ENCODE results near the gene SMIM43.

SMIM43 gene

DNA sequence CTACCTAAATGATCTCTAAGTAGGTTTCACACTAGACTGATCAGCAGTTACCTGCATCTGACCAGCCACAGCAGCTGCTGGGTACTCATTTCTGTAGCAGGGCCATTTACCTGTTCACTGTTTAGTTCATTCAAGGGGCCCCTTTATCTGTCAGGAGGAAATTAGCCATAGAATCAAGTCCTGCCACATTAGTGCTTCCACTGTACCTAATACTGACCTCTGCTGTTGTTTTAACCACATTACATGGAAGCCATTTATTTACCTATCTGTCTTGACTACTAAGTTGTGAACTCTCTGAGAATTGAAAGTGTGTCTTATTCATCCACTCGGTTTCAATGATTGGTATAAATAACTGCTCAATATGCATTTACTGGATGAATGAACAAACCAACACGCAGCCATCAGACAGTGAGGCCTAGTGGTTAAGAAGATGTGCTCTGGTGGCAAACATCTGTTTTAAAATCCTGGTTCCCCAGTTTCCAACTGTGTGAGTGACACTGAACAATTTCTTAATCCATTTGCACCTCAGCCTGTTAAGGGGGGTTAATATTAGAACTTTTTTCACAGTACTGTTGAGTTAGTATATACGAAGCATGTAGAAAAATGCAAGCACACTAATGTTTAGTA, 38.2 kb downstream of the SMIM43 start:
- DNase-seq (ENCODE audit: low read depth), result peak; percentile 76
- TF ChIP-seq, protein P1, sequence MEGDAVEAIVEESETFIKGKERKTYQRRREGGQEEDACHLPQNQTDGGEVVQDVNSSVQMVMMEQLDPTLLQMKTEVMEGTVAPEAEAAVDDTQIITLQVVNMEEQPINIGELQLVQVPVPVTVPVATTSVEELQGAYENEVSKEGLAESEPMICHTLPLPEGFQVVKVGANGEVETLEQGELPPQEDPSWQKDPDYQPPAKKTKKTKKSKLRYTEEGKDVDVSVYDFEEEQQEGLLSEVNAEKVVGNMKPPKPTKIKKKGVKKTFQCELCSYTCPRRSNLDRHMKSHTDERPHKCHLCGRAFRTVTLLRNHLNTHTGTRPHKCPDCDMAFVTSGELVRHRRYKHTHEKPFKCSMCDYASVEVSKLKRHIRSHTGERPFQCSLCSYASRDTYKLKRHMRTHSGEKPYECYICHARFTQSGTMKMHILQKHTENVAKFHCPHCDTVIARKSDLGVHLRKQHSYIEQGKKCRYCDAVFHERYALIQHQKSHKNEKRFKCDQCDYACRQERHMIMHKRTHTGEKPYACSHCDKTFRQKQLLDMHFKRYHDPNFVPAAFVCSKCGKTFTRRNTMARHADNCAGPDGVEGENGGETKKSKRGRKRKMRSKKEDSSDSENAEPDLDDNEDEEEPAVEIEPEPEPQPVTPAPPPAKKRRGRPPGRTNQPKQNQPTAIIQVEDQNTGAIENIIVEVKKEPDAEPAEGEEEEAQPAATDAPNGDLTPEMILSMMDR (conservative IDR thresholded peaks at IDR 0.05; ENCODE audit: low read length), result peak; percentile 78
- no peak overlapping the region for H3K4me3 ChIP-seq (ENCODE audit: low read length)

DNA sequence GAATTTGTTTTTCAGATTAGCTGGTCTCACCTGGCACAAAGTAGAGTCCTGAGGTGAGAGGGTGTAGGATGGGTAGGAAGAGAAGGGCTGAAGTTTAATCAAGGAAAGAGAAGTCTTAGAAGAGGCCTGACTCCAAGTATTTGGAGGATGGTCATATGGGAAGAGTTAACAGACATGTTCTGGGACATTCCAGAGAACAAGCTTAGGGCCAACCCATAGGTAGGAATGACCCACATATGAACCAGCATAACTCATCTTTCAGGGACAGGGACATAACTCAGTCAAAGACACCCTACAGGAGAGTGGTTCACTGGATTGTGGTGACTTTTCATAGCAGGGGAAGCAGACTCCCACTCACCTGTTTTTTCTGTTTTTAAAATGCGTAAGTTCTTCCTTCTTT, 40.3 kb downstream of the SMIM43 start:
- no peak for DNase-seq (ENCODE audit: low read depth)
- H3K4me3 ChIP-seq (ENCODE audit: low read length), result no peak overlapping the region

DNA sequence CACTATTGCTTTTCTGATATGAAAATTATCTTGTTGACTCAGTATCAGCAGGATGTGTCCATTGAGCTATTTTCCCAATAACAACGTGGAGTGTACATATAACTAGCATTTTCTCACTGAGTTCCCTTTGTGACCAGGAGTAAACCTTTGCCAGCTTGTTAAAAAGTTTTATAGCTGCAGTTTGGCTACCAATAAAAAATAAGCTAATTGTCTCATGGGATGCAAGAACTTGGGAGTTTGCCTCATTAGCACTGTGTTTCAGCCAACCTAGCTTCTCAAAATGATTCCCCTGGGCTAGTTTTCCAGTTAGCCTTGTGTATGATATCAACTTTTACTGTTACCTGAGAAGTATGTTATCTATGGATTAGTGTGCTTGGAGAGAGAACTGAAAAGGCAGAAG, 43.3 kb downstream of the SMIM43 start:
- TF ChIP-seq, protein P1 (conservative IDR thresholded peaks at IDR 0.05; ENCODE audit: low read length), result no peak
- no peak for DNase-seq (ENCODE audit: low read depth)

More for the DNA sequence above, 40.3 kb downstream of the SMIM43 start:
- TF ChIP-seq, protein P1 (conservative IDR thresholded peaks at IDR 0.05; ENCODE audit: low read length), result no peak

DNA sequence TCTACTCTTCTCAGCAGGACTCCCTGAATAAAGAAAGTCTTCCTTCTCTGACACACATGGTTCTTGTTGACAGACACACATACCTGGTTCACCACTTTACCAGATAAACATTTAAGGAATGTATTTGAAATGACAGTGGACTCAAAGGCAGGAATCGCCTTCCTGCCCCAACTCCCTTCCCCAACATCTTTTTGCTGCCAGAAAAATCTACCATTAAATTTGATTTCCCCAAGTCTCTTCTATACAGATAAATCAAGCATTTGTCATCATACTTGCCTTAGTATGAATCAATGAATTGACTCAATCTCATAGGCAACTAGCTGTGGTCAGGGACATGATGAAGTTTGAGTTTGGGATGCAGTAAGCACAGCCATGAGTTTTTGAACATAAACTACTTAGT, 44.9 kb downstream of the SMIM43 start:
- TF ChIP-seq, protein P1 (conservative IDR thresholded peaks at IDR 0.05; ENCODE audit: low read length), result no peak
- no peak overlapping the region for H3K4me3 ChIP-seq (ENCODE audit: low read length)
- DNase-seq (ENCODE audit: low read depth), result peak; percentile 83

More for the DNA sequence above, 43.3 kb downstream of the SMIM43 start:
- H3K4me3 ChIP-seq (ENCODE audit: low read length), result no peak overlapping the region

DNA sequence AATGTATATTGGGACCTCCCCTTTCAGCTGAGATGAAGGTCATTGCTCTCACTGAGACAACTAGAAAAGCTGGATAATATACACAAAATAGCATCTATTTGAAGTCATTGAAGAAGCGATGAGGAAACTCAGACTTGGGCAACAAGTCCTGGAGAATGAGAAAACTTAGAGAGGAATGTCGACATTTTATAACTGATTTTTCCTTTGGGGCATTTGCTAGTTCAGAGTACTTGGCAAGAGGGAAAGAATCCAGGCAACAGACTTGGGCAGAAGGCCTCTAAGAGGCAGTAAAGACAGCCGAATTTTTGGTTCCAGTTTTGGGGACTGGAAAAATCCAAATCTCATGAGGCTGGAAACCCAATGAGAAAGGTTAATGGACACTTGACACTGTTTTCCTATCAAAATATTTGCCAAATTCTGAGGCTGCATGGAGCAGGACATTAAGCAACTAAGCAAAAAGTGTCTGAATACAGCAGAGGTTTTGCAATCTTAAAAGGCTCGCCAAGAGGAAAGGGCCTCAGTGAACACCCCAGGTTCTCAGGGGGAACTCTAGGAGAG, 47.2 kb downstream of the SMIM43 start:
- H3K4me3 ChIP-seq (ENCODE audit: low read length), result no peak overlapping the region
- DNase-seq (ENCODE audit: low read depth), result peak; percentile 84
- TF ChIP-seq, protein P1 (conservative IDR thresholded peaks at IDR 0.05; ENCODE audit: low read length), result no peak

DNA sequence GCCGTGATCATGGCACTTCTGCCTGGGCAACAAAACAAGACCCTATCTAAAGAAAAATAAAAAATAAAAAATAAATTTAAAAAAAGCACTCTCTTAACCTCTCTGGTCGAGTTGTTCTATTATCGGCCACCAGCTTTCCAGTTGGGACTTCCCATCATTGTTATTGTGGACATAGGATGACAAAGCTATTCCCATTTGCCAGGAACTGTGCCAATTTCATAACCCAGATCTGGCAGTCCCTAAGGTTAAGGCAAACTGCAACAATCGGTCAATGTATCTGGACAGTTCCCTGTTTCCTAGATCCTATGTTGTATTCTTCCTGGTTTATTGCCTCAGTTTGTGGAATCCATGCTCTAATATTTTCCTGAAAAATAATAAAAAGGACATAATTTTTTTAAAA, 50.4 kb downstream of the SMIM43 start:
- H3K4me3 ChIP-seq (ENCODE audit: low read length), result no peak overlapping the region
- TF ChIP-seq, protein P1 (conservative IDR thresholded peaks at IDR 0.05; ENCODE audit: low read length), result no peak
- DNase-seq (ENCODE audit: low read depth), result no peak

DNA sequence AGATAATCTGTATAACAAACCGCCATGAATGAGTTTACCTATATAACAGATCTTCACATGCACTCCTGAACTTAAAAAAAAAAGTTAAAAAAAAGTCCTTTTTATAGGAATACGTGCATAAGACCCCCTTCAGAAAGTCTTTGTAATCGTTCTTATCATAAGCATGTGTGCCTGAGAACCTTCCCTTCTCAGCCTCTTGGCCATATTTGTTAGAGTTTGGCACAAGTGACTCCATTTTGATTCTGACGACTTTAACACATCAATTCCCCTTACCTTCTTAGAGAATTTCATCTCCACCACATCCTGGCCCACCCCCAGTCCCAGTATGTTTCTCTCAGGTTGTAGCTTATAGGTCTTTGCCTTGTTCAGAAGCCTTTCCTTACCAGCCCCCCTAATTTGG, 52.2 kb downstream of the SMIM43 start:
- no peak for DNase-seq (ENCODE audit: low read depth)
- no peak overlapping the region for H3K4me3 ChIP-seq (ENCODE audit: low read length)
- TF ChIP-seq, protein P1 (conservative IDR thresholded peaks at IDR 0.05; ENCODE audit: low read length), result no peak
